GM12878 (cell line): ENCODE measurements around the gene TACC2. TPM values are rescaled to one million over a fixed set of nuclear protein-coding genes. Genes with fewer than 3 reads are reported as not detected.

Experiments
- ATAC-seq: fragments of 200-7000 bp; cut with Tn5 transposase; 3 replicates; pipeline ENCODE4 v1.9.1; 2020; ENCODE audit warnings: mild to moderate bottlenecking, moderate library complexity
- BruUV-seq: library from RNA; stranded (reverse); fragments of 400-500 nt; replicated peaks from 2 replicates; lab custom pipeline; 2021; lab: Mats Ljungman, UMichigan
- CTCF ChIA-PET: fragments of 300-600 bp; sonication (Branson Sonifier 250); formaldehyde crosslinking; extraction: SDS; loops from one replicate; lab custom pipeline; 2021; ENCODE audit warnings: inconsistent platforms; lab: Yijun Ruan, JAX
- POLR2A ChIA-PET: fragments of 350-600 bp; formaldehyde crosslinking; extraction: SDS; loops from one replicate; lab custom pipeline; 2021; ENCODE audit warnings: inconsistent platforms; lab: Charles Lee
- RAD21 ChIA-PET: fragments of 300-600 bp; sonication (Branson Sonifier 250); formaldehyde crosslinking; loops from one replicate; lab custom pipeline; 2023; ENCODE audit warnings: antibody characterized with exemption; ENCODE audit not compliant: unreplicated experiment; lab: Charles Lee
- SMC1A ChIA-PET: fragments of 300-600 bp; sonication (Branson Sonifier 250); formaldehyde crosslinking; loops from one replicate; lab custom pipeline; 2023; ENCODE audit not compliant: unreplicated experiment, uncharacterized antibody; lab: Charles Lee
- DNase-seq: peaks from one replicate; pipeline ENCODE4 v3.0.0-alpha.2; 2011; ENCODE audit warnings: low read depth, low spot score
- FAIRE-seq: peaks from 3 replicates; lab custom pipeline; 2011; peaks lifted over from hg19 to GRCh38; lab: Jason Lieb, UNC
- H2AFZ ChIP-seq: 2 replicates; pipeline ENCODE4 v1.6.0; 2011; ENCODE audit warnings: low read depth, low read length, control low read depth; ENCODE audit not compliant: control insufficient read depth
- H3K27ac ChIP-seq: 2 replicates; pipeline ENCODE4 v1.5.1; 2011; ENCODE audit warnings: control low read depth; ENCODE audit not compliant: control insufficient read depth, insufficient read depth
- H3K27me3 ChIP-seq, 2 experiments: replicated peaks in 1 of 2; 2 replicates each; pipeline versions ENCODE4 v1.6.0 to v1.6.1; 2011; ENCODE audit warnings: low read length in 1 of 2; ENCODE audit not compliant: control insufficient read depth in 2 of 2, insufficient read depth in 2 of 2
- H3K36me3 ChIP-seq, 2 experiments: 2 replicates each; pipeline ENCODE4 v1.5.1; 2011; ENCODE audit warnings: low read length in 1 of 2; ENCODE audit not compliant: control insufficient read depth in 2 of 2, insufficient read depth in 2 of 2
- H3K4me1 ChIP-seq: 2 replicates; pipeline ENCODE4 v1.6.1; 2011; ENCODE audit warnings: mild to moderate bottlenecking, low read length, moderate library complexity, mixed read lengths; ENCODE audit not compliant: control insufficient read depth, insufficient read depth
- H3K4me2 ChIP-seq: 2 replicates; pipeline ENCODE4 v1.6.0; 2011; ENCODE audit warnings: control low read depth; ENCODE audit not compliant: control insufficient read depth, insufficient read depth
- H3K4me3 ChIP-seq: fragments of 200-600 bp; sonication (generic); 2 replicates; pipeline ENCODE4 v1.5.1; 2016
- H3K79me2 ChIP-seq: 2 replicates; pipeline ENCODE4 v1.6.0; 2011; ENCODE audit warnings: low read length; ENCODE audit not compliant: control insufficient read depth, insufficient read depth
- H3K9ac ChIP-seq: 2 replicates; pipeline ENCODE4 v1.8.0; 2011; ENCODE audit warnings: low read length, control low read depth, mixed read lengths; ENCODE audit not compliant: control insufficient read depth, insufficient read depth
- H3K9me3 ChIP-seq: replicated peaks from 3 replicates; pipeline ENCODE4 v1.5.1; 2011; ENCODE audit warnings: mild to moderate bottlenecking, low read length; ENCODE audit not compliant: control insufficient read depth, insufficient read depth
- H4K20me1 ChIP-seq: 2 replicates; pipeline ENCODE4 v1.6.0; 2011; ENCODE audit not compliant: control insufficient read depth, insufficient read depth
- ATF2 ChIP-seq: IDR thresholded peaks from 2 replicates; pipeline ENCODE4 v1.6.1; 2012; ENCODE audit warnings: low read length, inconsistent platforms
- BACH1 ChIP-seq: fragments of 450-650 bp; IDR thresholded peaks from 2 replicates; pipeline ENCODE4 v1.6.1; 2017; ENCODE audit warnings: mild to moderate bottlenecking, borderline replicate concordance
- ETV6 ChIP-seq, 2 experiments: fragments of 450-650 bp in 1 of 2; IDR thresholded peaks in 1 of 2; conservative IDR thresholded peaks in 1 of 2; 2 replicates each; pipeline ENCODE4 v1.6.1; 2014; ENCODE audit warnings: antibody characterized with exemption in 1 of 2, borderline replicate concordance in 1 of 2, low read depth in 1 of 2, mild to moderate bottlenecking in 1 of 2, moderate library complexity in 1 of 2
- MYB ChIP-seq: fragments of 150-350 bp; IDR thresholded peaks from 2 replicates; pipeline ENCODE4 v1.6.1; 2014; ENCODE audit warnings: mild to moderate bottlenecking, low read depth, low read length, borderline replicate concordance
- RAD21 ChIP-seq: IDR thresholded peaks from 2 replicates; pipeline ENCODE4 v1.6.1; 2011; ENCODE audit warnings: mild to moderate bottlenecking, low read depth, low read length, moderate library complexity; ENCODE audit not compliant: insufficient read depth
- RB1 ChIP-seq: fragments of 450-650 bp; formaldehyde crosslinking; IDR thresholded peaks from 2 replicates; pipeline ENCODE4 v1.6.1; 2017; ENCODE audit warnings: mild to moderate bottlenecking, borderline replicate concordance
- SIX5 ChIP-seq: IDR thresholded peaks from 2 replicates; pipeline ENCODE4 v1.6.1; 2011; ENCODE audit warnings: mild to moderate bottlenecking, low read depth, low read length, moderate library complexity; ENCODE audit not compliant: severe bottlenecking
- SMAD5 ChIP-seq: IDR thresholded peaks from 2 replicates; pipeline ENCODE4 v1.6.1; 2016; ENCODE audit warnings: antibody characterized with exemption, low read depth
- SMC3 ChIP-seq: IDR thresholded peaks from 2 replicates; pipeline ENCODE4 v1.6.1; 2011; ENCODE audit warnings: low read length, improper control_type of control experiment, borderline replicate concordance
- SUZ12 ChIP-seq: fragments of 200-600 bp; sonication (generic); IDR thresholded peaks from one replicate; pipeline ENCODE4 v1.6.1; 2018; ENCODE audit warnings: antibody characterized with exemption, mild to moderate bottlenecking; ENCODE audit not compliant: unreplicated experiment
- TBL1XR1 ChIP-seq: IDR thresholded peaks from 2 replicates; pipeline ENCODE4 v1.6.1; 2012; ENCODE audit warnings: low read depth, low read length, improper control_type of control experiment
- ZSCAN29 ChIP-seq: fragments of 450-650 bp; IDR thresholded peaks from 2 replicates; pipeline ENCODE4 v1.6.1; 2017; ENCODE audit warnings: mild to moderate bottlenecking, moderate library complexity
- WGBS: methylation state at CpG from one replicate; pipeline ENCODE4 v1.1.6; 2016; ENCODE audit warnings: low lambda C conversion rate; ENCODE audit not compliant: insufficient replicate concordance, insufficient coverage; ENCODE audit errors: missing lambda C conversion rate; 5-methylcytosine and 5-hydroxymethylcytosine counted together
- in situ Hi-C: fragments of 300-500 bp; cut with MboI; formaldehyde crosslinking; loops from 9 replicates; pipeline ENCODE4 v1.14.3; 2018; ENCODE audit warnings: mixed read lengths
- intact Hi-C: fragments of 100-400 bp; cut with micrococcal nuclease; formaldehyde crosslinking; loops from one replicate; pipeline ENCODE4 v1.14.2; 2022; ENCODE audit not compliant: unreplicated experiment
- polyA plus RNA-seq, 11 experiments: library from polyadenylated mRNA; depleted of rRNA in 4 of 11; unstranded in 6 of 11; stranded (reverse) in 5 of 11; fragments of >200 nt; fragmentation: Nextera tagmentation in 4 of 11; fragmentation: Illumina TruSeq in 1 of 11; extraction: Ambion mirVana in 4 of 11; extraction: Trizol in 1 of 11; gene quantifications; 1 replicate in 1 of 11; 2 replicates in 10 of 11; pipeline versions ENCODE4 v1.2.1 to v1.2.3, GENCODE V29; 2011 to 2016; ENCODE audit warnings: inconsistent platforms in 2 of 11, missing spikeins in 2 of 11, low read depth in 1 of 11
- total RNA-seq, 4 experiments: library from RNA; depleted of rRNA in 3 of 4; stranded (reverse); fragments of >200 nt in 3 of 4; fragmentation: Illumina TruSeq in 1 of 4; extraction: Trizol in 1 of 4; gene quantifications; 2 replicates each; pipeline versions ENCODE4 v1.2.1 to v1.2.3, GENCODE V29; 2013 to 2021
- TF ChIP-seq, protein P1 (sequence below): fragments of 450-650 bp; IDR thresholded peaks from 2 replicates; pipeline ENCODE4 v1.6.1; 2017; ENCODE audit warnings: borderline replicate concordance
- TF ChIP-seq, protein P2 (sequence below): IDR thresholded peaks from 2 replicates; pipeline ENCODE4 v1.6.1; 2011; ENCODE audit warnings: low read depth, mild to moderate bottlenecking, low read length, moderate library complexity, borderline replicate concordance; ENCODE audit errors: extremely low read depth
- TF ChIP-seq, protein P3 (sequence below): IDR thresholded peaks from 2 replicates; pipeline ENCODE4 v1.6.1; 2011; ENCODE audit warnings: mild to moderate bottlenecking, low read depth, low read length, moderate library complexity; ENCODE audit not compliant: insufficient replicate concordance

The TACC2 gene
- total and polyA plus RNA-seq, 10 of the 15 experiments (the other 5 are each of a cell fraction or from before 2014, with no cell fraction given), result 0.07 to 0.64 (median 0.13) TPM; not detected in 5

DNA sequence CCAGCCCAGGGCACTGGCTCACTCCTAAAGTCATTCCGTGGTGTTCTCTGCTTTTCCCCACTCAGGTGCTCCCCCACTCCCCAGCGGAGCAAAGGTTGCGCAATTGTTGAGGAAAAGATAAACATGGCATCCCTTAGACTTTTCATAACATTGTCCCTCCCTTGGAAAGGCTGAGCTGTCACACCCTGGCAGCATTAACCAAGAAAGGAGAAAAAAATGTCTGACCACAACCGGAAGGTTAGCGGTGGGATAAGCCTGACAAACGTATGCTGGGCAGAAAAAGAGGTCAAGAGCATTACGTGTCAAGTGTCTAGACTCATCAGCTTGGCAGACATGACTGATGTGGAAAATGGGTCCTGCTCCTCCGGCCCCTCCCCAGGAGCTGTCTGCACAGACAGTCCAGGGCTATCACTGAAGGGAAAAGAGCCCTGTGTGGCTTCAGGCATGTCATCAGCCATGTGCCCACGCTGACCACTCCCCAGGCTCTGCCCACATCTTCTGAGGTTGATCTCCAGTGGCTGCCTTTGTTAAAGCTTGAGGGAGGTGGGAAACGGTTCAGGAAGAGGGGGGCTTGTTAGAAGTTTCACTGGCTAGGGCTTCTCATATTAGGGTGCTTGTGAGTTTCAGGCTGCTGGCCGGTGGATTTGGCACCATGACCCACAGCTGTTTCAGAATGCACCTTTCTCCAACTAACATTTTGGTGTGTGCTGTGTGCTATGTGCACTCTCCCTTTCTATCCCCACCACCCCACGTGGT lies 312.3 kb downstream of the TACC2 start (continued):
- TF ChIP-seq TBL1XR1 (no peak), SUZ12 (no peak), SIX5 (no peak)
- TF ChIP-seq, protein P1, sequence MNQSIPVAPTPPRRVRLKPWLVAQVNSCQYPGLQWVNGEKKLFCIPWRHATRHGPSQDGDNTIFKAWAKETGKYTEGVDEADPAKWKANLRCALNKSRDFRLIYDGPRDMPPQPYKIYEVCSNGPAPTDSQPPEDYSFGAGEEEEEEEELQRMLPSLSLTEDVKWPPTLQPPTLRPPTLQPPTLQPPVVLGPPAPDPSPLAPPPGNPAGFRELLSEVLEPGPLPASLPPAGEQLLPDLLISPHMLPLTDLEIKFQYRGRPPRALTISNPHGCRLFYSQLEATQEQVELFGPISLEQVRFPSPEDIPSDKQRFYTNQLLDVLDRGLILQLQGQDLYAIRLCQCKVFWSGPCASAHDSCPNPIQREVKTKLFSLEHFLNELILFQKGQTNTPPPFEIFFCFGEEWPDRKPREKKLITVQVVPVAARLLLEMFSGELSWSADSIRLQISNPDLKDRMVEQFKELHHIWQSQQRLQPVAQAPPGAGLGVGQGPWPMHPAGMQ, result no peak

DNA sequence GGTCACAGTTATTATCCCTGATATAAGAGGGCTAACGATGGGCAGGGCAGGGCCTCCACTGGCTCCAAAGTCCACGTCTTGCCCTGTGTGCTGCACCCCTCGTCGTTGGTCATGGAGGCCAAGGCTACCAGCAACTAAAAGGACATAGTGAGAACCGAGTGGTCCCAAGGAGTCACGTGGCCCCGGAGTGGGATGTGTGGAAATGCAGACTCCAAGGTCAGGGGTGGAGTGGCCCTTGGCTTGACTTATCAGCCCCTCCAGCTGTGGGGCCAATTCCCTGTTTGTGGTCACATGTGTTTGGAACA lies 312.8 kb downstream of the TACC2 start:
- peaks cover 6% of the 10 kb centered on the region; the same call in 1 of the 3 replicates for H3K9me3 ChIP-seq
- H3K4me1 ChIP-seq, result peaks cover under 1% of the 10 kb centered on the region
- no peak overlapping the region for H3K9ac ChIP-seq
- WGBS, result 13% methylated on average over 7 of the region's 7 CpGs
- no peak for FAIRE-seq
- H3K36me3 ChIP-seq, result no peaks in the 10 kb centered on the region
- ChIA-PET POLR2A (no interaction called here), RAD21 (interaction anchor here (1.0 to 2.1 kb wide), 3 partner anchors 10 to 263 kb away, joined by 3 to 14 read pairs (median 4); no protein-coding TSS in a partner anchor), CTCF (interaction anchor here (0.7 to 3.2 kb wide), 4 partner anchors 27 to 138 kb away, joined by 3 to 26 read pairs (median 4); no protein-coding TSS in a partner anchor), SMC1A (interaction anchor here (3.9 kb wide), 1 partner anchor 133 kb away, joined by 21 read pairs; no protein-coding TSS in a partner anchor)
- H2AFZ ChIP-seq, result no peak overlapping the region
- intact Hi-C loops (no loop called here), in situ Hi-C loops (no loop called here)
- H3K27me3 ChIP-seq, result no peaks in the 10 kb centered on the region
- no peaks in the 10 kb centered on the region for H3K79me2 ChIP-seq
- no peak overlapping the region for H3K27ac ChIP-seq
- TF ChIP-seq ETV6 (conservative IDR thresholded peaks at IDR 0.05 in 1 of 2, IDR thresholded peaks at IDR 0.05 in 1 of 2; ENCODE audit: borderline replicate concordance in 1 of 2, low read depth in 1 of 2) (no peak), ATF2 (no peak), BACH1 (no peak), RAD21 (no peak), ZSCAN29 (no peak), MYB (no peak), RB1 (no peak), SMC3 (no peak), SMAD5 (no peak)
- TF ChIP-seq, protein P2, sequence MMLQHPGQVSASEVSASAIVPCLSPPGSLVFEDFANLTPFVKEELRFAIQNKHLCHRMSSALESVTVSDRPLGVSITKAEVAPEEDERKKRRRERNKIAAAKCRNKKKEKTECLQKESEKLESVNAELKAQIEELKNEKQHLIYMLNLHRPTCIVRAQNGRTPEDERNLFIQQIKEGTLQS, result no peak
- TF ChIP-seq, protein P3, sequence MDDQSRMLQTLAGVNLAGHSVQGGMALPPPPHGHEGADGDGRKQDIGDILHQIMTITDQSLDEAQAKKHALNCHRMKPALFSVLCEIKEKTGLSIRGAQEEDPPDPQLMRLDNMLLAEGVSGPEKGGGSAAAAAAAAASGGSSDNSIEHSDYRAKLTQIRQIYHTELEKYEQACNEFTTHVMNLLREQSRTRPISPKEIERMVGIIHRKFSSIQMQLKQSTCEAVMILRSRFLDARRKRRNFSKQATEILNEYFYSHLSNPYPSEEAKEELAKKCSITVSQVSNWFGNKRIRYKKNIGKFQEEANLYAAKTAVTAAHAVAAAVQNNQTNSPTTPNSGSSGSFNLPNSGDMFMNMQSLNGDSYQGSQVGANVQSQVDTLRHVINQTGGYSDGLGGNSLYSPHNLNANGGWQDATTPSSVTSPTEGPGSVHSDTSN, result no peak
- no TSS peak for BruUV-seq
- H3K4me3 ChIP-seq, result no peak overlapping the region
- no peak for ATAC-seq
- no peak for DNase-seq
- no peak overlapping the region for H3K4me2 ChIP-seq
- no peaks in the 10 kb centered on the region for H4K20me1 ChIP-seq
